GM21526 (cell line): Measurements from ENCODE around the gene CBFA2T3.
"Not testable (repeated sequence)": the region's sequence is repeated elsewhere in the genome, so short reads cannot be mapped to it uniquely, and the experiment has no call there.

ENCODE experiments used
- ATAC-seq: cut with Tn5 transposase; IDR thresholded peaks from one replicate; pipeline ENCODE4 v1.9.1; 2021; ENCODE audit warnings: moderate library complexity; ENCODE audit not compliant: unreplicated experiment, low FRiP score

The CBFA2T3 gene

DNA sequence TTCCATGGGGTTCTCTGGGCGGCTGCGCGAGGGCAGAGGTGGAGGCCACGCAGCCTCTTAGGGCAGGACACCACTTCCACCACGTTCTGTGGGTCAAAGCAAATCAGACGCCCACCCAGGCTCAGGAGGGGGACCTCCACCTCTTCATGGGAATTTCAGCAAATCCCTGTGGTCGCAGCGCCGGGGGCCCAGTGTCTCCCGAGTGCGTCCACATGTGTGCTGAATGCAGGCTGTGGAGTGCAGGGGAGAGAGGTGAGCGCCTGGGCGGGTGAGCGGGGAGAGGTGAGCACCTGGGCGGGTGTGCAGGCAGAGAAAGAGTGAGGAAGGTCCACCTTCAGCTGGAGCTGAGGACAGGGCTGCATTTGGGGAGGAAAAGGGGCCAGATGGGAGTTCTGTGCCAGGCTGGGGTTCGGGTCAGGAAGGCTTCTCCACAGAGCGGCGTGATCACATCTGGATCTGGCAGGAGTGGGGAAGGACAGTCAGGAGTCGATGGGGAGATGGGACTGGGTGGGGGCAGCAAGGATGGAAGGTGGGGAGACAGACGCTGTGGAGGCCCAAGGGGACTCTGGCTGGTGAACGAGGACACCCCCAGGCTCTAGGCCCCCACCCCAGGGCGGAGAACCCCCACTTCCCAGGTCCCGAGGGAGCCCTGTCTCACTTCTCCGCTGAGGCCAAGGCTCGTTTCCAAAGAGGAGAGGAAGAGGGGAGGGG lies 36.8 kb upstream of the CBFA2T3 start:
- ATAC-seq: no peak

DNA sequence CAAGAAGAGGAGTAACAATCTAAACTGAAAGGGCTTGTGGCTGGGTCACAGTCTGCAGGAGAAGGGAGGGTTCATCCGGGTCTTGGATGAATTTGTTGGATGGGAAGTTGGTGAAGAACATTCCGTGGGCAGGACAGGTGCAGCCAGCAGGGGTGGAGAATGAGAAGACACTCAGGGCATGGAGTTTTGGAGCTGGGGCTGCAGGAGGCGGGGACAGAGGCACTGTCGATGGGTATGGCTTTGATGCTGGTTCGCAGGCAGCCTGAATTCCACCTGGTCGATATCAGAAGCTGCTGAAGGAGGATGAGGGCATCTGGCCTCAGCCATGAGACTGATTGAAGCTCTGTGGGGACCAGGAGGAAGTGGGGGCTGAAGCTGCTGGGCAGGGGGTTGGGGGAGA lies 36.1 kb upstream of the CBFA2T3 start:
- no peak for ATAC-seq

- no peak for ATAC-seq
Measured at GRCh38 chr16:89012622-89012995, 35.6 kb upstream of the CBFA2T3 start.

GRCh38 chr16:89011909-89012621 lies 35.1 kb upstream of the CBFA2T3 start:
- ATAC-seq: no peak

- ATAC-seq: no peak
Measured at GRCh38 chr16:89010210-89010925, 33.4 kb upstream of the CBFA2T3 start.

DNA sequence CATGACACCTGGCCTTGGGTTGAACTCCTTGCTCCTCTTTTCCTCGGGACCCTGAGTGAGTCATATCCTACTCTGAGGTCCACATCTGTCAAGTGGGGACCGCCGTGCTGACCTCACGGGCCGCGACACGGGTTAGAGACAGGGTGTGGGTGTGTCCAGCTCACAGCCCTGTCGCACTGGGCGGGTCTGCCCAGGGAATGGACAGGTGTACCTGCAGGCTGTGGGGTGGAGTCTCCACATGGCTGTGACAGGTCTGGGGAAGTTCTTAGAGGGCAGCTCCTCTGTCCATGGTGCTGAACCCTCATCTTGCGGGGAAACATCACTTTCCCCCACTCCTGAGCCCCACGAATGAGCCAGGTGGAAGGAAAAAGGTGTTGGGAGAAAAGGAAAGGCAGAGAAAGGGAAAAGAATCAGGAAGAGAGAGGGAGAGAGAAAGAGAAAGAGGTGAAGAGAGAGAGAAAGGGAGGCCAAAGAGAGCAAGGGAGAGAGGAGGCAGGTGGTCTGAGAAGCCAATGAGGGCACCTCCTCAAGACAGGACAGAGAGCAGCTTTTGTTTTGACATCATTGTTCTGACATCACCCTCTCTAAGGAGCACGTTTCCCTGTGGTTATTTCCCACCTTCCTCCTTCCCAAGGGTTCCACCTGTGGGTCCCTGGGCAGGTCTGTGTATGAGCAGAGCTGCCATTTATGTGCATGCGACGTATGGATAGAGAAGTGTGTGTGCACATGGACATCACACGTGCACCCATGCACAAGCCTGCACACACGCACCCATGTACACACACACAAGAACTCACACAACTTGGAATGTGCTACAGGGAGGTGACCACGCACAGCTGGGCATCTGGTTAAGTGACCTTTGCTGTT lies 32.6 kb upstream of the CBFA2T3 start:
- ATAC-seq: no peak

DNA sequence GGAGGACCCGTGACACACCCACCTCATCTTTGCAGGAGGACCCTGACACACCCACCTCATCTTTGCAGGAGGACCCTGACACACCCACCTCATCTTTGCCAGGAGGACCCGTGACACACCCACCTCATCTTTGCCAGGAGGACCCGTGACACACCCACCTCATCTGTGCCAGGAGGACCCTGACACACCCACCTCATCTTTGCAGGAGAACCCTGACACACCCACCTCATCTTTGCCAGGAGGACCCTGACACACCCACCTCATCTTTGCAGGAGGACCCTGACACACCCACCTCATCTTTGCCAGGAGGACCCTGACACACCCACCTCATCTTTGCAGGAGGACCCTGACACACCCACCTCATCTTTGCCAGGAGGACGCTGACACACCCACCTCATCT lies 31.8 kb upstream of the CBFA2T3 start:
- ATAC-seq: not testable (repeated sequence)

DNA sequence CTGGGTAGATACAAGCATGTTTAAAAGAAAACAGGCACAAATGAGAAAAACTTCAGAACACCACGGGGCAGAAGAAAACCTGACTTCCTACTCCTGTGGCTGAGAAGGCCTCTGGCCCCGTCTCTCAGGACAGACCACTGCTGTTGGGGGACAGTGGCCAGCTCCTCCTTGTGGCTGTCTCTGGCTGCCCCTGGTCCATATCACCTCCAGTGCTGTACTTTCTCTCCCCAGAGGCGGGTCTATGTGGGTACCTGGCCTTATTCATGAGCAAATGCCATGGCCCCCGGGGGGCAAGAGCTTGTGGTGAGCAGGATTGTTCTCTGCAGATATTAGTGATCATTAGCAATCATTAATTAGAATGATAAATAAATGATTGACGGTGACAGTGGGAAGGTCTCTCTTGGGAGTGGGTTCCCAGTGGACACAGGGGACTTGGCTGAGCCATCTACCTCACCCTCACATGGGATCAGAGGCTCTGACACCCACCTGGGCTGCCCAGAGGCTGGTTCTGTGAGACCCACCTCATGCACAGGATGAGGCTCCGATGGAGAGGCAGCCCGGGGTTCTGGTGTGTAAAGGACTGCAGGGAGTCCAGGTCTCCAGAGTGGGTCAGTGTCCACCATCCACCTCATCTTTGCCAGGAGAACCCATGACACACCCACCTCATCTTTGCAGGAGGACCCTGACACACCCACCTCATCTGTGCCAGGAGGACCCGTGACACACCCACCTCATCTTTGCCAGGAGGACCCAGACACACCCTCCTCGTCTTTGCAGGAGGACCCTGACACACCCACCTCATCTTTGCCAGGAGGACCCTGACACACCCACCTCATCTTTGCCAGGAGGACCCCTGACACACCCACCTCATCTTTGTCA lies 30.6 kb upstream of the CBFA2T3 start:
- ATAC-seq: no peak

DNA sequence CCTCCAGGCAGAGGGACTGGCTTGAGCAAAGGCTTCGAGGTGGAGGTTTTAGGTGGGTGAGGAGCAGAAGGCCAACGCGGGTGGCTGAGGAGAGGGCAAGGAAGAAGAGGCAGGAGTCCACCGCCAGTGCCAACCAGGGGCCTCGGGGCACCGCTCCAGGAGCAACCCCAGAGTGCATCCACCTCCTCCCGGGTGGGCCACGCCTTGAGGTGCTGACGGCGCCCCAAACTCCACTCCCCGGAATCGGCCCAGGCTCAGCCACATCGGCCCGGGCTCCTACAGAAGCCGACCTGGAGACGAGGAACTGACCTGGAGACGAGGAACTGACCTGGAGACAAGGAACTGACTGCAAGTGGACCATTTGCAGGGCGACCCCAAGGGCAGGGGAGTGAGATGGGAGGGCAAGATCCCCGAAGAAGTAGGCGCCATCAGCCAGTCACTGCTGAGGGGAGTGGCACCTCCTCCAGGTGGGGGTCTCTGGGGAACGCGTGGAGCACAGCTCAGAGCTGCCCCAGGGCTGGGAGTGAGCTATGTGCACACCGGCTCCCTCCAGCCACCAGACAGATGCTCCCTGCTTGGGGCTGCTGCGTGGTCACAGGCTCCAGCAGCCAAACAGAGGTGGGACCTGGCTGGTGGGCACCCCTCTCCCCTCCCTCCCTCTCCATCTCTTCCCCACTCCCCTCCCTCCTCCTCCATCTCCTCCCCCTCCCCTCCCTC lies 29.2 kb upstream of the CBFA2T3 start:
- ATAC-seq: no peak

DNA sequence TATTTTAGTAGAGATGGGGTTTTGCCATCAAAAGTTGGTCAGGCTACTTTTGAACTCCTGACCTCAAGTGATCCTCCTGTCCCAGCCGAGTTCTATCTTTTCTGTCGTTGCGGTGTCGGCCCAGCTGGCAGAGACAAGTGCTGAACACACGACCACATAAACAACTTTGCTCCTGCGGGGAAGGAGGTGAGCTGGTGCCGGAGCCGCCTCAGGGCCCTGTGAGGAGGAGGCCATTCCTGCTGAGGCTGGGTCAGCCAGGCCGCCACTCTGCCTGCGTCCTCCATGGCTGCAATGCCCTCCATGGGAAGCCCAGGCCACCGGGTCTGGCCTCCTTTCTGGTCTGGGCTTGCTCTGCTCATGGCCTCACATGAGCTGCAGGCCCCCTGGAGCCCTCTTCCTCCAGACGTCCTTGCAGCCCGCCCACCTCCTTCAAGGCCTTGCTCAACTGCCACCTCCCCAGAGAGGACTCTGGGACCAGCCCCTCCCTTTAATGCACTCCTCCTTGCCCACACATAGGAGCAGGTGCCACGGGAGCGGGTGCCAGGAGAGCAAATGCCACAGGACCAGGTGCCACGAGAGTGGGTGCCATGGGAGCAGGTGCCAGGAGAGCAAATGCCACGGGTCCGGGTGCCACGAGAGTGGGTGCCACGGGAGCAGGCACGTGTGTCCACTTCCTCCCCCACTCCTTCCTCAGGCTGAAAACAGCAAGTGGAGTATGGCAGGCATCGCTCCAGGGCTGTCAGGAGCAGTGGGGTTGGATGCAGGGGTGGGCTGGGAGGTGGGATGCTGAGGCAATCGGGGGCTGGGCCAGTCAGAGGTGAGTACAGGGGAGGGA lies 28.4 kb upstream of the CBFA2T3 start:
- no peak for ATAC-seq

GRCh38 chr16:89004209-89004831 lies 27.3 kb upstream of the CBFA2T3 start:
- no peak for ATAC-seq

- ATAC-seq: no peak
Measured at GRCh38 chr16:89003831-89004208, 26.8 kb upstream of the CBFA2T3 start.

DNA sequence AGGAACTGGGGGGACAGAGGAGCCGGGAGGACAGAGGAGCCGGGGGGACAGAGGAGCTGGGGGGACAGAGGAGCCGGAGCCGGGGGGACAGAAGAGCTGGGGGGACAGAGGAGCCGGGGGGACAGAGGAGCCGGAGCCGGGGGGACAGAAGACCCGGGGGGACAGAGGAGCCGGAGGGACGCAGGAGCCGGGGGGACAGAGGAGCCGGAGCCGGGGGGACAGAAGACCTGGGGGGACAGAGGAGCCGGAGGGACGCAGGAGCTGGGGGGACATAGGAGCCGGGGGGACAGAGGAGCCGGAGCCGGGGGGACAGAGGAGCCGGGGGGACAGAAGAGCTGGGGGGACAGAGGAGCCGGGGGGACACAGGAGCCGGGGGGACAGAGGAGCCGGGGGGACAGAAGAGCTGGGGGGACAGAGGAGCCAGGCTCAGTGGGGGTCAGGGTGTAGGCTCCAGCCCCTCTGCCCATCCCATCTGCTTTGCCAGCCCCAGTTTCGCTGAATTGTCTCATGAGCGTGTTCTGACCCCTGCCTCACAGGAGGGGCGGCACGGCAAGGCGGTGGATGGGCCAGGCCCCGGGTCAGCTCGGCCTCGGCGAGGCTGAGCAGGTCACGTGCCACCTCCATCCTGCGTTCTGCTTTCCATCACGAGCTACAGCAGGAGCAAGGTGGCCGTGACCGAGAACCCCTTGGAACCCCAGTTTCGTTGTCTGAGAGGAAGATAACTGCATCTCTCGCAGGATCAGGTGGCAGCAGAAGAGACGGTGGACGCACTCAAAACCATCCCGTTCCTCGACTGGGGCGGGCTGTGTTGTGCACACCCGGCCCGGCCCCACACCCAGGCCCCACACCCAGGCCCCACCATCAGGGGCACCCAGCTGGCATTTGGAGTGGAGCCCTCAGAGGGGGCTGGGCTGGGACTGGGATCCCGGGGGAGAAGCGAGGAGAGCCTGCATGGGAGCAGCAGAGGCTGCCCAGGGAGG lies 26.1 kb upstream of the CBFA2T3 start:
- no peak for ATAC-seq

DNA sequence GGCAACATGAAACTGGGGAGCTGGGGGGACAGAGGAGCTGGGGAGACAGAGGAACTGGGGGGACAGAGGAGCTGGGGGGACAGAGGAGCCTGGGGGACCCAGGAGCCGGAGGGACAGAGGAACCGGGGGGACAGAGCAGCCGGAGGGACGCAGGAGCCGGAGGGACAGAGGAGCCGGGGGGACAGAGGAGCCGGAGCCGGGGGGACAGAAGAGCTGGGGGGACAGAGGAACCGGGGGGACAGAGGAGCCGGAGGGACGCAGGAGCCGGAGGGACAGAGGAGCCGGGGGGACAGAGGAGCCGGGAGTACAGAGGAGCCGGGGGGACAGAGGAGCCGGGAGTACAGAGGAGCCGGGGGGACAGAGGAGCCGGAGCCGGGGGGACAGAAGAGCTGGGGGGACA lies 25.1 kb upstream of the CBFA2T3 start:
- not testable (repeated sequence) for ATAC-seq

- ATAC-seq: no peak
Measured at GRCh38 chr16:89001117-89002027, 24.4 kb upstream of the CBFA2T3 start.
